Measurements from ENCODE around the gene LOX. TPM values are rescaled to one million over a fixed set of nuclear protein-coding genes. Genes with fewer than 3 reads are reported as not detected.
A peak's percentile ranks its signal among the peaks of the same experiment; 100 is the strongest.

Gene LOX
- total RNA-seq, 1 donor from 2014 or later = 0.11 TPM

DNA sequence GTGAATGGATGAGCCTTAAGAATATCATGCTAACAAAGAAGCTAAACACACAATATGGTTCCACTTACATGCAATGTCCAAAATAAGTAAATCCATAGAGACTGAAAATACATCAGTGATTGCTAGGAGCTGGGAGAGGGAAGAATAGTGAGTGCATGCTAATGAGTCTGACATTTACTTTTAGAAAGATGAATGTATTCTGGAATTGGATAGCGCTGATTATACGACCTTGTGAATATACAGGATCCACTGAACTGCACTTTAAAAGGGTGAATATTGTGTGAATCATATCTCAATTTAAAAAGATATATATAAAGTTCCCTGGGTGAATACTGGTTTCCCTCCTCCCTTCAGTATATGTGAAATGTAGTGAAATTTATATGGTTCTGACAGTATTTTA lies 46.2 kb downstream of the LOX start:
- H3K79me2 ChIP-seq (ENCODE audit: low read depth) = no peaks in the 10 kb centered on the region
- Mint-ChIP-seq H3K9me3 (no peaks in the 10 kb centered on the region), H3K27me3 (ENCODE audit: insufficient read depth, low read depth) (no peaks in the 10 kb centered on the region), H3K36me3 (peaks cover 2% of the 10 kb centered on the region), H3K4me1 (no peaks in the 10 kb centered on the region), H3K4me3 (no peak overlapping the region), H3K27ac (no peak overlapping the region)
- no peaks in the 10 kb centered on the region for H3K9me3 ChIP-seq (ENCODE audit: low read depth)
- H3K4me2 ChIP-seq = no peak overlapping the region
- no peak overlapping the region for H3K27ac ChIP-seq
- H3K9ac ChIP-seq = no peak overlapping the region
- TF ChIP-seq, protein P1, sequence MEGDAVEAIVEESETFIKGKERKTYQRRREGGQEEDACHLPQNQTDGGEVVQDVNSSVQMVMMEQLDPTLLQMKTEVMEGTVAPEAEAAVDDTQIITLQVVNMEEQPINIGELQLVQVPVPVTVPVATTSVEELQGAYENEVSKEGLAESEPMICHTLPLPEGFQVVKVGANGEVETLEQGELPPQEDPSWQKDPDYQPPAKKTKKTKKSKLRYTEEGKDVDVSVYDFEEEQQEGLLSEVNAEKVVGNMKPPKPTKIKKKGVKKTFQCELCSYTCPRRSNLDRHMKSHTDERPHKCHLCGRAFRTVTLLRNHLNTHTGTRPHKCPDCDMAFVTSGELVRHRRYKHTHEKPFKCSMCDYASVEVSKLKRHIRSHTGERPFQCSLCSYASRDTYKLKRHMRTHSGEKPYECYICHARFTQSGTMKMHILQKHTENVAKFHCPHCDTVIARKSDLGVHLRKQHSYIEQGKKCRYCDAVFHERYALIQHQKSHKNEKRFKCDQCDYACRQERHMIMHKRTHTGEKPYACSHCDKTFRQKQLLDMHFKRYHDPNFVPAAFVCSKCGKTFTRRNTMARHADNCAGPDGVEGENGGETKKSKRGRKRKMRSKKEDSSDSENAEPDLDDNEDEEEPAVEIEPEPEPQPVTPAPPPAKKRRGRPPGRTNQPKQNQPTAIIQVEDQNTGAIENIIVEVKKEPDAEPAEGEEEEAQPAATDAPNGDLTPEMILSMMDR (IDR thresholded peaks at IDR 0.05) = no peak
- TF ChIP-seq EZH2 (IDR thresholded peaks at IDR 0.05) (no peak), EZH2phosphoT487 (IDR thresholded peaks at IDR 0.05) (no peak)
- no peak overlapping the region for H2AFZ ChIP-seq (replicated peaks)
- H3K36me3 ChIP-seq = no peaks in the 10 kb centered on the region
- no peaks in the 10 kb centered on the region for H3F3A ChIP-seq (ENCODE audit: low read depth)
- no peaks in the 10 kb centered on the region for H4K20me1 ChIP-seq (ENCODE audit: low read depth)
- H3K4me3 ChIP-seq = no peak overlapping the region
- no peak for DNase-seq (ENCODE audit: low spot score)
- no peaks in the 10 kb centered on the region for H3K27me3 ChIP-seq
- H3K4me1 ChIP-seq = no peaks in the 10 kb centered on the region

DNA sequence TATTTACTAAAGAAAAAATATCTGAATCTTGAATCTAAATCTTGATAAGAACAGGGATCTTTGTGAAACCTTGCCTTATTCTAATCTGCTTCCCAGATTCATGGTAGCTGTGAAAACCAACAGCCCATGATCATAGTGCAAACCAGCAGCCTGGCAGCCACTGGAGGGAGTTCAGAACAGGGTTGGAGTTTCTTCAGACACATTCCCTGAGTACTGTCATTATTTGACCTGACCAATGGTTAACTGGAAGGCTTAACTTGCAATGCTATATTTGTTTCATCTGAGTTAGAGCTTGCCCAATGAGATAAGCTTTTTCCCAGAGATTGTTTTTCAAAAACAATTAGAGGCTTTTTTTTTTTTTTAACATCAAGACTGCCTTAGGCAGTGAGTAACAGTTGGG lies 47.8 kb downstream of the LOX start:
- H3K27me3 Mint-ChIP-seq (ENCODE audit: insufficient read depth, low read depth) = no peaks in the 10 kb centered on the region
- no peak overlapping the region for H3K4me2 ChIP-seq
- no peaks in the 10 kb centered on the region for H3K4me1 Mint-ChIP-seq
- no peaks in the 10 kb centered on the region for H3K79me2 ChIP-seq (ENCODE audit: low read depth)
- no peaks in the 10 kb centered on the region for H3K9me3 Mint-ChIP-seq
- H3K4me1 ChIP-seq = no peaks in the 10 kb centered on the region
- H3K27me3 ChIP-seq = no peaks in the 10 kb centered on the region
- H3K27ac ChIP-seq = no peak overlapping the region
- no peak overlapping the region for H3K4me3 ChIP-seq
- H3K4me3 Mint-ChIP-seq = no peak overlapping the region
- TF ChIP-seq, protein P1 (IDR thresholded peaks at IDR 0.05) = peak; percentile 11
- TF ChIP-seq EZH2phosphoT487 (IDR thresholded peaks at IDR 0.05) (no peak), EZH2 (IDR thresholded peaks at IDR 0.05) (no peak)
- peak; percentile 3 for DNase-seq (ENCODE audit: low spot score)
- H3K9me3 ChIP-seq (ENCODE audit: low read depth) = no peaks in the 10 kb centered on the region
- H3K27ac Mint-ChIP-seq = no peak overlapping the region
- H4K20me1 ChIP-seq (ENCODE audit: low read depth) = no peaks in the 10 kb centered on the region
- H3K36me3 Mint-ChIP-seq = peaks cover 2% of the 10 kb centered on the region
- no peak overlapping the region for H2AFZ ChIP-seq (replicated peaks)
- no peak overlapping the region for H3K9ac ChIP-seq
- H3K36me3 ChIP-seq = no peaks in the 10 kb centered on the region
- no peaks in the 10 kb centered on the region for H3F3A ChIP-seq (ENCODE audit: low read depth)

DNA sequence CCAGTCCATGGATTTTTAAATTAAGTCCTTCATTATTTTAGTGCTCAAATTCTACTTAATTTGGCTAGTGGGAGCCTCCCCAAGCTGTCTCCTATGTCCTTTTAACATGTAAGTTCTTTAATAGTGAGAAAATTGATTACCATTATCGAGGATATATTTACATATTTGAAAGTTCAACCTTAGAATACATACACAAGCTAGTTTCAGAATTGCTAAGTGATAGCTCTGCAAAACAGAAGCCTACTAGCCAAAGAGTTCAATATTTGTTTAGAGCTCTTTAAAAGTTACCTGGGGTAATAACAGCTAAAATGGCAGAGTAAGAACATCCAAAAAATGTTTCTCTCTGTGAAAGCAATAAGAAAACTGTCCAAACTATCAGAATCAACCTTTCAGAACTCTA lies 48.2 kb downstream of the LOX start:
- H3K4me1 Mint-ChIP-seq = no peaks in the 10 kb centered on the region
- H2AFZ ChIP-seq (replicated peaks) = no peak overlapping the region

More for the DNA sequence above, 48.2 kb downstream of the LOX start:
- H3K27me3 ChIP-seq = no peaks in the 10 kb centered on the region
- Mint-ChIP-seq H3K27ac (no peak overlapping the region), H3K36me3 (peaks cover 2% of the 10 kb centered on the region), H3K27me3 (ENCODE audit: insufficient read depth, low read depth) (no peaks in the 10 kb centered on the region), H3K4me3 (no peak overlapping the region), H3K9me3 (no peaks in the 10 kb centered on the region)
- H3F3A ChIP-seq (ENCODE audit: low read depth) = no peaks in the 10 kb centered on the region
- H3K36me3 ChIP-seq = no peaks in the 10 kb centered on the region
- H4K20me1 ChIP-seq (ENCODE audit: low read depth) = no peaks in the 10 kb centered on the region
- H3K4me3 ChIP-seq = no peak overlapping the region
- no peak for DNase-seq (ENCODE audit: low spot score)
- TF ChIP-seq EZH2 (IDR thresholded peaks at IDR 0.05) (no peak), EZH2phosphoT487 (IDR thresholded peaks at IDR 0.05) (no peak)
- TF ChIP-seq, protein P1 (IDR thresholded peaks at IDR 0.05) = no peak
- no peak overlapping the region for H3K27ac ChIP-seq
- no peak overlapping the region for H3K9ac ChIP-seq
- H3K4me2 ChIP-seq = no peak overlapping the region
- H3K4me1 ChIP-seq = no peaks in the 10 kb centered on the region
- H3K79me2 ChIP-seq (ENCODE audit: low read depth) = no peaks in the 10 kb centered on the region
- H3K9me3 ChIP-seq (ENCODE audit: low read depth) = no peaks in the 10 kb centered on the region
